Fibroblast of the aortic adventitia (primary cell): ENCODE data around the gene MAN2B2. TPM values are rescaled to one million over a fixed set of nuclear protein-coding genes. Genes with fewer than 3 reads are reported as not detected.
"Not testable (repeated sequence)": the region's sequence is repeated elsewhere in the genome, so short reads cannot be mapped to it uniquely, and the experiment has no call there.

Experiments used
- DNase-seq: peaks from one replicate; pipeline ENCODE4 v3.0.0-alpha.2; 2010; ENCODE audit warnings: low read depth
- H3K4me3 ChIP-seq: 2 replicates; pipeline ENCODE4 v1.5.1; 2011; ENCODE audit warnings: low read depth, mild to moderate bottlenecking, control low read depth, low read length, moderate library complexity
- CTCF ChIP-seq: IDR thresholded peaks from 2 replicates; pipeline ENCODE4 v1.5.1; 2011; ENCODE audit warnings: mild to moderate bottlenecking, low read length, control low read depth, inconsistent platforms; ENCODE audit not compliant: insufficient read depth
- total RNA-seq: library from RNA; depleted of rRNA; stranded (reverse); fragments of >200 nt; gene quantifications from 2 replicates; pipeline ENCODE4 v1.2.3, GENCODE V29; 2012; ENCODE audit warnings: low replicate concordance

The MAN2B2 gene
- total RNA-seq, 1 donor: 25.9 TPM

- no peak for TF ChIP-seq CTCF
- DNase-seq: no peak
- H3K4me3 ChIP-seq: no peak overlapping the region
Measured at GRCh38 chr4:6644792-6645530, 70.0 kb downstream of the MAN2B2 start.

- no peak overlapping the region for H3K4me3 ChIP-seq
- TF ChIP-seq CTCF: no peak
- DNase-seq: no peak
Measured at GRCh38 chr4:6647169-6647568, 72.2 kb downstream of the MAN2B2 start.

DNA sequence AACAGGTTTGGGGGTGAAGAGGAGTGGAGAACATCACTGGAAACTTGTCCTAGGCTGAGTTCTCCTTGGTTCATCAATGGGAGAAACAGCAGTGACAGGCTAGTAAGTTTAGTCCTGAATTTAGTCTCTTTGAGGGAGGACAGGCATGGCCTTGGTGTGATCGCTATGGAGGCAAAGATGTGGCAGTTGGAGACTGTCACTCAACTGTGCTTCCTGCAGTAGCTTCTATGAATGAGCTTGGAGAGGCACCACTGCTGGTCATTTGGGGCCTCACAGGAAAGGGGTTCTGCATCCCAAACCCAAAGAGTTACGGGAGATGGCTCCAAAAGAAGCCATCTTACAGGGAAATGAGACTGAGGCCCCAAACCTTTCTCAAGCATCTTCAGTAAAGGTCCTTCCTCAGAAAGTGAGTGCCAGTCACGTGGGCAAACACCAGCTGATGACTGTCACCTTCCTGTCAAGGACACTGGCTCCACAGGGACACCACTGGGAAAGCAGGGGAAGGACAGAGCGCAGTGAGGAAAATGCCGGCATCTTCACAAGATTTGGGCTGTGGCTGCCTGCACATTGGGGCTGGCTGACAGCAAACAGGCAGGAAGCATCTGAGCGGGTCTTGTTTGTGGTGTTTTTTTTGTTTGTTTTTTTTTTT lies 72.7 kb downstream of the MAN2B2 start:
- no peak for TF ChIP-seq CTCF

GRCh38 chr4:6649216-6649615 lies 74.2 kb downstream of the MAN2B2 start:
- no peak overlapping the region for H3K4me3 ChIP-seq
- TF ChIP-seq CTCF: no peak
- no peak for DNase-seq

More for the DNA sequence above, 72.7 kb downstream of the MAN2B2 start:
- no peak overlapping the region for H3K4me3 ChIP-seq
- no peak for DNase-seq

DNA sequence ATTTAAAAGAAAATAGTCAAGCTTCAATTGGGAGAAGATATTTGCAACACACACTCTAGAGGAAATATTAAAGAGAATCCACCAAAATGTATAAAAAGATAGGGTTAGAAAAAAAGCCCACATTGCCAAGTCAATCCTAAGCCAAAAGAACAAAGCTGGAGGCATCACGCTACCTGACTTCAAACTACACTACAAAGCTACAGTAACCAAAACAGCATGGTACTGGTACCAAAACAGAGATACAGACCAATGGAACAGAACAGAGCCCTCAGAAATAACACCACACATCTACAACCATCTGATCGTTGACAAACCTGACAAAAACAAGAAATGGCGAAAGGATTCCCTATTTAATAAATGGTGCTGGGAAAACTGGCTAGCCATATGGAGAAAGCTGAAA lies 79.2 kb downstream of the MAN2B2 start:
- H3K4me3 ChIP-seq, DNase-seq: not testable (repeated sequence)

- H3K4me3 ChIP-seq, DNase-seq: not testable (repeated sequence)
Measured at GRCh38 chr4:6655291-6655690, 80.3 kb downstream of the MAN2B2 start.

- no peak for DNase-seq
- no peak for TF ChIP-seq CTCF
- no peak overlapping the region for H3K4me3 ChIP-seq
Measured at GRCh38 chr4:6655924-6656323, 80.9 kb downstream of the MAN2B2 start.
